ENCODE data around the gene TMEM179. TPM values are rescaled to one million over a fixed set of nuclear protein-coding genes. Genes with fewer than 3 reads are reported as not detected.

Gene TMEM179
- total RNA-seq, 4 donors from 2014 or later: not detected

- no peak for DNase-seq
- H3K27me3 ChIP-seq: peaks cover 0 to 95% (median 0%) of the 10 kb centered on the region in 4 donors
- 64 to 74% methylated on average over 5 to 6 of the region's 15 CpGs for WGBS, 2 donors
Observed at GRCh38 chr14:104559028-104559803, 45.4 kb downstream of the TMEM179 start.

GRCh38 chr14:104558231-104559027 is 46.1 kb downstream of the TMEM179 start:
- Histone ChIP-seq H3K36me3 (no peaks in the 10 kb centered on the region), H3K9me3 (no peaks in the 10 kb centered on the region), H3K4me3 (no peak overlapping the region), H3K4me1 (peaks cover 0 to under 1% (median 0%) of the 10 kb centered on the region in 3 donors), H3K27me3 (peaks cover 0 to 95% (median 0%) of the 10 kb centered on the region in 4 donors), H3K27ac (no peak overlapping the region)
- no peak for DNase-seq
- intact Hi-C loops (cut with DNase I): no loop called here
- 73 to 92% methylated on average over 7 to 11 of the region's 16 CpGs for WGBS, 2 donors
- TF ChIP-seq CTCF (IDR thresholded peaks at IDR 0.05) (no peak), POLR2A (IDR thresholded peaks at IDR 0.05) (no peak)

More at GRCh38 chr14:104559028-104559803, 45.4 kb downstream of the TMEM179 start:
- no peak overlapping the region for H3K27ac ChIP-seq
- intact Hi-C loops (cut with DNase I): no loop called here
- no peaks in the 10 kb centered on the region for H3K9me3 ChIP-seq
- H3K36me3 ChIP-seq: no peaks in the 10 kb centered on the region
- no peak overlapping the region for H3K4me3 ChIP-seq
- TF ChIP-seq POLR2A (IDR thresholded peaks at IDR 0.05): no peak
- no peak for TF ChIP-seq CTCF (IDR thresholded peaks at IDR 0.05)
- H3K4me1 ChIP-seq: peaks cover 7 to 8% (median 8%) of the 10 kb centered on the region in 3 donors

DNA sequence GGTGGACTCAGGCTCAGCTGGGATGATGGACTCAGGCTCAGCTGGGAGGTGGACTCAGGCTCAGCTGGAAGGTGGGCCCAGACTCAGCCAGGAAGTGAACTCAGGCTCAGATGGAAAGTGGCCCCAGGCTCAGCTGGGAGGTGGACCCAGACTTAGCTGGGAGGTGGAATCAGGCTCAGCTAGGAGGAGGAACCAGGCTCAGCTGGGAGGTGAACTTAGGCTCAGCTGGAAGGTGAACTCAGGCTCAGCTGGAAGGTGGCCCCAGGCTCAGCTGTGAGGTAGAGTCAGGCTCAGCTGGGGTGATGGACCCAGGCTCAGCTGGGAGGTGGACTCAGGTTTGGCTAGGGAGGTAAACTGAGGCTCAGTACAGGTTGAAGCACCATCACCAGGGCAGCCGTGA is 46.8 kb downstream of the TMEM179 start:
- H3K4me1 ChIP-seq: no peaks in the 10 kb centered on the region
- no peak for DNase-seq
- intact Hi-C loops (cut with DNase I): no loop called here
- no peaks in the 10 kb centered on the region for H3K36me3 ChIP-seq
- TF ChIP-seq POLR2A (IDR thresholded peaks at IDR 0.05): no peak
- no peak for TF ChIP-seq CTCF (IDR thresholded peaks at IDR 0.05)
- no peak overlapping the region for H3K27ac ChIP-seq
- peaks cover 0 to 95% (median 0%) of the 10 kb centered on the region in 4 donors for H3K27me3 ChIP-seq
- no peaks in the 10 kb centered on the region for H3K9me3 ChIP-seq
- 67 to 71% methylated on average over 1 of the region's 1 CpG for WGBS, 2 donors
- no peak overlapping the region for H3K4me3 ChIP-seq

DNA sequence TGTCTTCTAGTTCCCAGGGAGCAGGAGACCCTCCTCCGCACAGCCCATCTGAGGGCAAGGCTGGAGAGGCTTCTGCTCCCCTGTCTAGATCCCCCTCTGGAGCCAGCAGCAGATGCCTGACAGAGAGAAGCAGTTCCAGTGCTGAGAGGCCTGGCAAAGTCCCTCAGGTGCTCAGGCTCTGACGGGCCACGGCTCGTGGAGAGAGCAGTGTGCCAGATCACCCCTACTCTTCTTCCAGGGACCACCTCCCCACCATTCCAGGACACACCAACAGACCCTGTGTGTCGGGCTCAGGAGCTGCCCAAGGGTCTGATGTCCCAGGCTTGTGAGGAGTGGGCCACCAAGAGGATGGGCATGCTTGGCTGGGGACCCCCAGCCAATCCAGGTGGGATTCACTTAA is 47.5 kb downstream of the TMEM179 start:
- Histone ChIP-seq H3K27ac (no peak overlapping the region), H3K36me3 (no peaks in the 10 kb centered on the region), H3K4me1 (no peaks in the 10 kb centered on the region), H3K9me3 (no peaks in the 10 kb centered on the region), H3K4me3 (no peak overlapping the region), H3K27me3 (peaks cover 0 to 94% (median 0%) of the 10 kb centered on the region in 4 donors)
- no peak for TF ChIP-seq CTCF (IDR thresholded peaks at IDR 0.05)
- no peak for TF ChIP-seq POLR2A (IDR thresholded peaks at IDR 0.05)
- no peak for DNase-seq
- intact Hi-C loops (cut with DNase I): no loop called here
- WGBS, 2 donors: no CpG with 5 or more reads among the region's 5 CpGs

Measured in esophagus squamous epithelium (tissue), 5 donors.